Measurements from ENCODE around the gene NFIX.

GRCh38 chr19:12983091-12983490 lies 12.2 kb upstream of the NFIX start:
- TF ChIP-seq CTCF (IDR thresholded peaks at IDR 0.05) = no peak
- no peak for TF ChIP-seq POLR2A (IDR thresholded peaks at IDR 0.05)

All from sigmoid colon (tissue), 3 donors.